Measurements from ENCODE around the gene PFDN6.
A peak's percentile ranks its signal among the peaks of the same experiment; 100 is the strongest.
"Not testable (repeated sequence)": the region's sequence is repeated elsewhere in the genome, so short reads cannot be mapped to it uniquely, and the experiment has no call there.

Gene PFDN6

DNA sequence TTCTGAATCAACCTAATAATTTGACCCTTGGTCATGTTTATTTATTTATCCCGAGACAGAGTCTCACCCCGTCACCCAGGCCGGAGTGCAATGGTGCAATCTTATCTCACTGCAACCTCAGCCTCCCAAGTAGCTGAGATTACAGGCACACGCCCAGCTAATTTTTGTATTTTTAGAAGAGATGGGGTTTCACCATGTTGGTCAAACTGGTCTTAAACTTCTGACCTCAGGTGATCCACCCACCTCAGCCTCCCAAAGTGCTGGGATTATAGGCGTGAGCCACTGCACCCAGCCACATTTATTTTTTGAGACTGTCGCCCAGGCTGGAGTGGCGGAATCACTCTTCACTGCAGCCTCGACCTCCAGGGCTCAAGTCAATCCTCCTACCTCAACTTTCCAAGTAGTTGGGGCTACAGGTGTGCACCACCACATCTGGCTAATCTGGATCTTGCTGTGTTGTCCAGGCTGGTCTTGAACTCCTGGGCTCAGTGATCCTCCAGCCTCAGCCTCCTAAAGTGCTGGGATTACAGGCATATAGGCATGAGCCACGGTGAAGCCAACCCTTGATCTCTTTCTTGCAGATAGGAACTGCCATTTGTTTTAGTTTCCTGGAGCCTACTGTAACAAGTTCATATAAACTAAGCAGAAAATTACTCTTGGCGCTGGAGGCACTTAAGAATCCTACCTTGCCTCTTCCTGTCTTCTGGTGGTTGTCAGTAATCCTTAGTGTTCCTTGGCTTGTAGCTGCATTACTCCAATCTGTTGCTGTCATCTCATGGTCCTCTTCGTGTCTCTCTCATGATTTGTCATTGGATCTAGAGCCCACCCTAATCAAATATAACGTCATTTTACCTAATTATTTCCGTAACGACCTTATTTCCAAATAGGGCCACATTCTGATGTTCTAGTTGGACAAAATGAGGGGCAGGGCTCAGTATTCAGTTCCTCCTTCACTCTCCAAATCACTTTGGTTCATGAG is 15.2 kb upstream of the PFDN6 start:
- DNase-seq, result no peak

DNA sequence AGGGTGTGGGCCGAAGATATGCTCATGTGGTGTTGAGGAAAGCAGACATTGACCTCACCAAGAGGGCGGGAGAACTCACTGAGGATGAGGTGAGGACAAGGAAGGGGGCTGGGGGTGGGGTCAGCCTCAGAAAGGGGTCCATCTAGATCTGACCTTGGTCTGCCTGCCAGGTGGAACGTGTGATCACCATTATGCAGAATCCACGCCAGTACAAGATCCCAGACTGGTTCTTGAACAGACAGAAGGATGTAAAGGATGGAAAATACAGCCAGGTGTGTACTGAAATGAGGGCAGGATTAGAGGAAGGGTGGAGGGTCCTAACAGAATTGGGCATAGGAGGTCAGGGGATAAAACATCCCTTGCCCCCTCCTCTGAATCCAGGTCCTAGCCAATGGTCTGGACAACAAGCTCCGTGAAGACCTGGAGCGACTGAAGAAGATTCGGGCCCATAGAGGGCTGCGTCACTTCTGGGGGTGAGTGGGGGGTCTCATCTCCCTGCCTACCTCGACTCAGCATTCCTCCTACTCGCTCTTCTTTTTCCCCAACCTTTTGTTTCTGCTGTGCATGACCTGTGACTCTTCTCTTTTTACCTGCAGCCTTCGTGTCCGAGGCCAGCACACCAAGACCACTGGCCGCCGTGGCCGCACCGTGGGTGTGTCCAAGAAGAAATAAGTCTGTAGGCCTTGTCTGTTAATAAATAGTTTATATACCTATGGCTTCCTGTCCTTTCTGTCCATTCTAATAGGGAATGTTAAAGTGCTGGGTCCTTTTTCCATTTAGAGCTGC is 13.4 kb upstream of the PFDN6 start:
- not testable (repeated sequence) for DNase-seq

DNA sequence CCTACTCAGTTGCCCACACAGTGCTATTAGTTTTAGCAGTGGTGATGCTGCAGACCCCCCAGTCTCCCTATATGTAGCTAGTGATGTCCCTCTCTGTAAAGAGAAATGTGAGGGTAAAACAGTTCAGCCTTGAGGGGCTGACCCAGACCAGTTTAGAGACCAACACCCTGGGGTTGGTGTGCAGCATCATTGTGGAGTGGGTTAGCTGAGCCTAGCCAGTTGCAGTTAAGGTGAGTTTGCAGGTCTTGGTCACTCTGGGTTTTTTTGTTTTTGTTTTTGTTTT is 12.9 kb upstream of the PFDN6 start:
- DNase-seq, result no peak

DNA sequence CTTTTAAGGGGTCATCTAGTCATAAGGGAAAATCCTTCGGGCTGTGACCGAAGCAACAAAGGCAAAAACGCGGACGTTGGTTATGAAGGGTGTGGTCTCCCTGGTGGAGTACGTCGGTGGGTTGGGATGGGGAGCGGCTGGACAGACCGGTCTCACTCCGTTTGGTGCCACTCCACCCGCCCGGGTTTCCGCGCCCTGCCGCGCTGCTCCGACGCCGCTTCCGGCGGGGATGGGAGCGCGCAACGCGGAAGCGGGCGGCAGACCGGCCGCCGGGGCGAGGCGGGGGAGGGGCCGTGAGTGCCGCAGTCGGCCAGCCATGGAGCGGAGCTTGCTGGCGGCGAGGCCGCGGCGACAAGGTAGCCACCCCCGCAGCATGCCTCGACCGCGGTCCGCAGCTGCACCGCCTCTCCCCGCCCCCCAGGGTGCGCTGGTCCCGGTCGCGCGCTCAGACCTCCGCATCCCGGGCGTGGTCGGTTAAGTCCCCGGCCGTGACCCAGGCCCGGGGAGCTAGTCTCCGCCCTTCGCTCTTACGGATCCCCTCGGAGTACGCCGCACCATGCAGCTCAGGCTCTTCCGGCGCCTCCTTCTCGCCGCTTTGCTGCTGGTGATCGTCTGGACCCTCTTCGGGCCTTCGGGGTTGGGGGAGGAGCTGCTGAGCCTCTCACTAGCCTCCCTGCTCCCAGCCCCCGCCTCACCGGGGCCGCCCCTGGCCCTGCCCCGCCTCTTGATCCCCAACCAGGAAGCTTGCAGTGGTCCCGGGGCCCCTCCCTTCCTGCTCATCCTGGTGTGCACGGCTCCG is 12.3 kb upstream of the PFDN6 start, which contains the start of gene B3GALT4:
Gene B3GALT4 (plus strand): TSS at position 260 of the 799 bp plus-strand sequence. CDS start 297 bp downstream, at position 557.
- DNase-seq, result peak; percentile 78

DNA sequence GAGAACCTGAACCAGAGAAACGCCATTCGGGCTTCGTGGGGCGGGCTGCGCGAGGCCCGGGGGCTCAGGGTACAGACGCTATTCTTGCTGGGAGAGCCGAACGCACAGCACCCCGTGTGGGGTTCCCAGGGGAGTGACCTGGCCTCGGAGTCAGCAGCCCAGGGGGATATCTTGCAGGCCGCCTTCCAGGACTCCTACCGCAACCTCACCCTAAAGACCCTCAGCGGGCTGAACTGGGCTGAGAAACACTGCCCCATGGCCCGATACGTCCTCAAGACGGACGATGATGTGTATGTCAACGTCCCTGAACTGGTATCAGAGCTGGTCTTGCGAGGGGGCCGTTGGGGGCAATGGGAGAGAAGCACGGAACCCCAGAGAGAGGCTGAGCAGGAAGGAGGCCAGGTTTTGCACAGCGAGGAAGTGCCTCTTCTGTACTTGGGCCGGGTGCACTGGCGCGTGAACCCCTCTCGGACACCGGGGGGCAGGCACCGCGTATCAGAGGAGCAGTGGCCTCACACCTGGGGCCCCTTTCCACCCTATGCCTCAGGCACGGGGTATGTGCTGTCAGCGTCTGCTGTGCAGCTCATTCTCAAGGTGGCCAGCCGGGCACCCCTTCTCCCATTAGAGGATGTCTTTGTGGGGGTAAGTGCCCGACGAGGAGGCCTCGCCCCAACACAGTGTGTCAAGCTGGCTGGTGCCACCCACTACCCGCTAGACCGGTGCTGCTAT is 11.6 kb upstream of the PFDN6 start:
- DNase-seq, result no peak

DNA sequence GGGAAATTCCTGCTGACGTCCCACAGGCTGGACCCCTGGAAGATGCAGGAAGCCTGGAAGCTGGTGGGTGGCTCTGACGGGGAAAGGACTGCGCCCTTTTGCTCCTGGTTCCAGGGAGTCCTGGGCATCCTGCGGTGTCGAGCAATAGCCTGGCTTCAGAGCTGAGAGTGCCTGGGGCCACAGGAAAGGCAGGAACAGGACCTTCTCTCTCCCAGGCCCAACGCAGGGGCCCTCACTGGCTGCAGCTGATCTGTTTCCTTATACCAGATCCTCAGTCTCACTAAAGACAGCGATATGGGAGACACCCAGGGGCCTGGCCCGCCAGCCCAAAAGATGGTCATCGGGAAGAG is 11.0 kb upstream of the PFDN6 start:
- no peak for DNase-seq

DNA sequence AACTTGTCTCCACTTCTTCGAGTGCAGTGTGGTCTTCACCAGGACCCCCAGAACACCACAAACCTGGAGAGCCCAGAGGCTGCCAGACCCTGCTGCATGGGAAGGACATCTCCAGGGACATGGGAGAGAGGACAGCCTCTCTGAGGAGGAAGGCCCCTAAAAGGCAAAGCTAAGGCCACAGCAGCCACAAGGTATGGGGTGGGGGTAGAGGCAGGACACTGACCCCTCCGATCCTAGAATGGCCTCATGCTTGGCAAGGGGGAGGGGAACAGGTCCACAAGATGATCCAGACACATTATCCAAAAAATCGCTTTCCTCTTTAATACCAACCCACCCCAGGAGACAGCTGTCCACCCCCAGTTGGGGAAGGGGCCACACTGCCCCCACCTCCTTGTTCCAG is 10.6 kb upstream of the PFDN6 start:
- DNase-seq, result no peak

DNA sequence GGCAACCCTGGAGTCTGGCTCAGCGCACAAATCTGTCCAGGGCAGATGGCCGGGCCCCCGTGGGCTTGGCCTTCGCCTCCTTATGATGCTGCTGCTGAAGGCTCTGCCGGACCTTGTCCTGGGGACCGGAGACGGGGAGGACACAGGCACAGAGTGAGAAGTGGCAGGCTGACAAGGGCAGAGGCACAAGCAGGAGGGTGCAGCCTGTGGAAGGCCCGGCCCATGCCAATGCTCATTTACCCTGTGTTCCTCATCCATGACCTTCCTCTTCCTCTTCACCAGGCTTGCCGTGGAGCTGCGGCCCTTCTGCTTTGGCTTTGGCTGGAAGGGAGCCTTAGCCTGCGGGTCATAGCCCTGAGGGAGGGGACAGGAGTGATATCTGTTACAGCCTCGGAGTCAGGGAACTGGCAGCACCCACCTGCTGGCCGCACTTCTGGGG is 10.1 kb upstream of the PFDN6 start:
- DNase-seq, result no peak

DNA sequence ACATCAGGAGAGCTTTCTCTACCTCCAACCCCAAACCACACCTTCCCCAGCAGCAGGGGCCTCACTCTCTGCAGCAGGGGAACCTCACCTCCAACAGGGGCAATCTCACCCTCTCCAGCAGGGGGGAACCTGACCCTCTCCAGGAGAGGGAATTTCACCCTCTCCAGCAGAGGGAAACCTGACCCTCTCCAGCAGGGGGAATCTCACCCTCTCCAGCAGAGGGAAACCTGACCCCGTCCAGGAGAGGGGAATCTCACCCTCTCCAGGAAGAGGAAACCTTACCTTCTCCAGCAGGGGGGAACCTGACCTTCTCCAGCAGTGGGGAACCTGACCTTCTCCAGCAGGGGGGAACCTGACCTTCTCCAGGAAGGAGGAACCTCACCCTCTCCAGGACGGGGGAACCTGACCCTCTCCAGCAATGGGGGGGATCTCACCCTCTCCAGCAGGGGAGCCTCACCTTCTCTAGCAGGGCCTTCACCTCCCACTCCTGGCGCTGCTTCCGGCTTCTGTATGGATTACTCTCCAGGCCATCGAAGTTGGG is 9.4 kb upstream of the PFDN6 start:
- DNase-seq, result no peak

DNA sequence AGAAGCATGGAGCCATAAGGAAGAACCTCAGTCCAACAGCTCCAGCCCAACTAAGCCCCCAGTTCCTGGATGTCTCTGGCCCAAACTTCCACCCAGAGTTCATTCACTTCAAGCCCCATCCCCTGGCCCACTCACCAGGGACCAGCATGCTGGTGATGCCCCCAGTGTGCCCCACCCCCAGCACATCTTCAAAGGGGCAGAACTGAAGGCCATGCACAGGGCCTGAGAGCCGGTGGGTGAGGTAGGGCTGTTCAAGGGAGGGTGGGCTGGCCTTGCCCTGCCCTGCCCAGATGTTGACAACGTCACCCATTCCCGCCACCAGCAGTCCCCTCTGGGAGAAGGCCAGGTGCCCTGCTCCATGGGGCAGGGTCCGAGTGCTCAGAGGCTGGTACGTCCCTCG is 8.9 kb upstream of the PFDN6 start:
- DNase-seq, result no peak

DNA sequence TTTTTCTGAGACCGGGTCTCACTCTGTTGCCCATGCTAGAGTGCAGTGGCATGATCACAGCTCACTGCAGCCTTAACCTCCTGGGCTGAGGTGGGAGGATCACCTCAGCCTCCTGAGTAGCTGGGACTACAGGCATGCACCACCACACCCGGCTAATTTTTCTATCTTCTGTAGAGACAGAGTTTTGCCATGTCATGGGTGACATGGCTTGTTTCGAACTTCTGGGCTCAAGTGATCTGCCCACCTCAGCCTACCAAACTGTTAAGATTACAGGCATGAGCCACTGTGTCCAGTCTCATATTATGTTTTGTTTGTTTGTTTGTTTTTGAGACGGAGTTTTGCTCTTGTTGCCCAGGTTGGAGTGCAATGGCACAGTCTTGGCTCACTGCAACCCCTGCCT is 4.2 kb upstream of the PFDN6 start:
- DNase-seq, result not testable (repeated sequence)

DNA sequence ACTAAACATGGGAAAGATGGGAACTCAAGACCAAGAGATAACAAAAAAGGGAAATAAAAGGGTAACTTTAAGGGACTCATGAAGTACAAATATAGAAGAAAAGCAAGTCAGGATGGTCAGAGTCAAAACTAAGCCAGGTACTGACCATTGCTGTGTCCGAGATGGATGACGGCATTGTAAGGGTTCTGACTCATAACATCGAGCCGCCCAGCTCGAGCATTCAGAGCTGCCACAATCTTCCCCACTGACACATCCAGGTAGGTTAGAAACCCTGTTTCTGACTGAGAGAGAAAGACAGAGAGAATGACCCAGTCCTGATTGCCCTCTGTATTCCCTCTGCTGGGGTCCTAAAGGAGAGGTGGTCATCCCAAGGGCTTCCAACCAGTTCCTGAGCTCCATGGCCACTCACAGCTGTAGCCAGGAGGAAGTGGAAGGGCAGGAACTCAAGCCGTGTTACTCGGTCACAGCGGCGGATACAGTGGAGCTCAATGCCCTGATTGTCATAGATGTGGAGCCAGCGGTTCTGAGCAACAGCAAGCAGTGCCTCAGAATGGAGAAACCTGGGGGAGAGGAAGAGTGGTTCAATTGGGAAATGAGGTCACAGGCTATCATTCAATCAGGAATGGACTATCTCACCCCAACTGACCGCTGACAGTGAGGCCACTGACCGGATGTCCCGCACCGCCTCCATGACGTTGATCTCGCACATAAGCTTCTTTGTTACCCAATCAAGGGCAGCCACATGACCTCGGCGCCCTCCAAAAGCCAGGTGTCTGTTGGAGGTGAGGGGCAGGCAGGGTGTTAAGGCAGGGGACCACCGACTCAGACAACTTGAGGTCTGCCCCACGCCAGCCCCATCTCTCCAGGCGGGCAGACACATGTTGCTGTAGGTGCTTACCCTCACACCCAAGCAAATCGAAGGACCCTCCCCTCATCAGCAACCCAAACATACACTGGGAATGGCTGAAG is 2.2 kb upstream of the PFDN6 start:
- no peak for DNase-seq

DNA sequence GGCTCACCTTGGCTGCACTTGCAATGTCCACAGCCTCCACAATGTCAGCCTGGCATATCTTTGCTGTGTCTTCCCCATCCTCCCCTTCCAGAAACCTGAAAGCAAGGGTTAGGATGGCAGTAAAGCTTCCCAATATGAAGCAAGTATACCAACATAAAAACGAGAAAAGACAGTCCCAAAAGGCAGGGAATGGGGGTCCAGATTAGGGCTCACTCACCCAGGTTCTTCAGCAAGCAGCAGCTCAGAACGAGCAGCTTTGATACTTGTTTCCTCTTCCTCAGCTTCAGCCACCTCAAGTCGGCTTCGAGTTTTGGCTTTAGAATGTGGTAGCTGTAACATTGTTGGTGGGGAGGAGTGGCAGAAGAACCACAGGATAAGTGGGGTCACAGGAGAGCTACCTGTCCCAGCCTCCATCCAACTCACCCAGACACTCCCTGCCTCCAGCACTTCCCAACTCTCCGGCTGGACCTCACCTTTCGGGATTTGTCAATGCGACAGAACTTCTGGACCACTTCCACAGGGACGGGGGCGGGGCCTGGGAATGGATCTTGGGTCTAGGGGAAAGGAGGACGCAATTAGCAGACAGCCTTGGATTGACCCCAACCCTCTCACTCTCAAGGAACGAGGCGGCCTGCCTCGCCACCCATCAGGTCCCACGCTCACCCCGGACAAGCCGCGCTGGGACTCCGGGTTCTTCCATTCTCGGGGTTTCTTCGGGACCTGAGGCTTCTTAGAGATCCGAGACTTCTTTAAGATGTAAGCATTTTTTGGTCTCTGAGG is 1.1 kb upstream of the PFDN6 start:
- no peak for DNase-seq

DNA sequence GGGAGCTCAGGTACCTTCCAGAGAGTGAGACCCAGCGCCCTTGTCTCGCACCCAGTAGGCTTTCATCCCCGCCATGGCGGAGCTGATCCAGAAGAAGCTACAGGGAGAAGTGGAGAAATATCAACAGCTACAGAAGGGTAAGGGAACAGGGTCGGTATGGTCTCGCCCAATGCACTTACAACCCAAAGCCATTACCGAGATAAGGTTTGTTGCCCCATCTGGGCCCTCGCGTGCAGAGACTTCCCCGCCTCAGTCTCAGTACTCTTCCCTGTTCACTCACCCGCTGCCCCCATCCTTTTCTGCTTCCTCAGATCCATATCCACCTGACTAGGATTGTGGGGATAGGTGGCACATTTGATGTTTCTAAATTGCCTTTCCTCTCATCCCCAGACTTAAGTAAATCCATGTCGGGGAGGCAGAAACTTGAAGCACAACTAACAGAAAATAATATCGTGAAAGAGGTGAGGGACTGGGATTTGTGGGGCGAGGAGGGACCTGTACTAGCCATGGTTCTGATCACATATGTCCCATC is 449 bp downstream of the PFDN6 start:
- DNase-seq, result no peak

DNA sequence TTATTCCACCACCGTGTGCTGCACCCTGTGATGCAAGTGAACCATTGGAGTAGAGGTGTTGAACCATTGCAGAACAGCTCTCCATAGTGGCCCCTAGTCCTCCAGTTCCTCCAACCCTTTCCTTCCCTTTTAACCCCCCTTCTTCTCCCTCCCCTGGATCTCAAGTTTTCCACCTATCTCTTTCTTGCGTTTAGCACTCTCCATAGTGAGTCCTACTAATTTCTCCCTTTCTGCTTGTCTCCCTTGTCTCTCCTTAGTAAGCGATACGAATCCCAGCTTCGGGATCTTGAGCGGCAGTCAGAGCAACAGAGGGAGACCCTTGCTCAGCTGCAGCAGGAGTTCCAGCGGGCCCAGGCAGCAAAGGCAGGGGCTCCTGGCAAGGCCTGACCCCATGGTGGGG is 1.1 kb downstream of the PFDN6 start:
- DNase-seq, result no peak

DNA sequence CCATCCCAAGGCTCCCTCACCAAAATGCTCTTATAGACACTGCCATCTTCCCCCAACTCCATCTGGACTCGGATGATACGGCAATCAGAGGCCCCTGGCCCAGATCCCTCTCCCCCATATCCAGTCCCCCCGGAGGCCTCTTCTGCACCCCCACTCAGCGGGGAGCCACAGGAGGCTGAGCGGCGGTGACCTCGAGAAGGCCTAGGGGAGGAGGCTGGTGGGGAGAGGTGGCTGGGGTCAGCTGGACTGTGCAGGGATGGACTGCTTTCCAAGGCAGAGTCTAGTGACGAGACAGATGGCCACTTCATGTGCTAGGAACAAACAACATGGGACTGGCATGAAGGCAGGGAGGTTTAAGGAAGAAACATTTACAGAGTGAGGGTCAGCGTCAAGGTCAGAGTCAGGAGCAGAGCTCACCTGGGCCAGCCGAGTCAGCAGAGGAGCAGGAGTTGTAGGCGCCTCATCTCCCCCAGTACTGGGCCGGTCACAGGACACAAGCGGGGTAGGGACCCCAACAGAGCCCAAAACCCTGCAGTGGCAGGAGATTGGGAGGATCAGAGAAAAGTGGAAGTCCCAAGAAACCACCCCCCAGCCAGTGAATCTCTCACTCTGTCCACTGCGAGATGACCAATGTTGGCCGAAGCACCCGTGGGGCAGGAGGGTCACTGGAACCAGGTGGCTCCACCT is 3.7 kb downstream of the PFDN6 start:
- DNase-seq, result no peak

DNA sequence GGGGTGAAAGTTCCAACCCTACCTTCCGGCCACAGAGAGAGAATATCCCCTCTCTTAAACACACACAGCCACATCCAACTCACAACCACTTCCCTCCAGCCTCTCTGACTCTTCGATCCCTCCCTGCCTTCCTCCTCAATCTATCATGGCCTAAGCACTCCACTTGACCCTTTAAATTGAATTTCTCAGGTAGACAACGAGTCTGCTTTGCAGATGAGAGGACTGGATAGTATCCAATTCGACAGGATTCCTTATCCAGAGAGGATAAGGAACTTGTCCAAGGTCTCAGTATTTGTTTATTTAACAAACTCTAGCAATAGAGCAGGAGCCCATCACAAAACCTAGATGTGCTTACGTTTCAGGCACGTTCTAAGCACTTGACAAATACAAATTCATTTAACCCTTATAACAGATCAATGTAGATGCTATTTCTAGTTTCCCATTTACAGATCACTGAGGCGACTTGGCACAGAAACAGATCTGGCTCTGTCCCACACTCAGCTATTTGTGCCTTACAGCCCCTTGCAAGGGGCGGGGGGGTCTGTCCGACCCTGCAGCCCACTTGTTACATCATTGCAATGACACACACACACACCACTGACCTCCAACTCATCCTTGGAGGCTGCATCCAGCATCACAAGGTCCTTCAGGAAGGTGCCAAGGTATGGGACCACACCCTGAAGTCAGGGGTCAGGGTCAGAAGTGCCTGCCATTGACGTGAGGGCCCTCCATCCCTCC is 4.9 kb downstream of the PFDN6 start:
- no peak for DNase-seq

DNA sequence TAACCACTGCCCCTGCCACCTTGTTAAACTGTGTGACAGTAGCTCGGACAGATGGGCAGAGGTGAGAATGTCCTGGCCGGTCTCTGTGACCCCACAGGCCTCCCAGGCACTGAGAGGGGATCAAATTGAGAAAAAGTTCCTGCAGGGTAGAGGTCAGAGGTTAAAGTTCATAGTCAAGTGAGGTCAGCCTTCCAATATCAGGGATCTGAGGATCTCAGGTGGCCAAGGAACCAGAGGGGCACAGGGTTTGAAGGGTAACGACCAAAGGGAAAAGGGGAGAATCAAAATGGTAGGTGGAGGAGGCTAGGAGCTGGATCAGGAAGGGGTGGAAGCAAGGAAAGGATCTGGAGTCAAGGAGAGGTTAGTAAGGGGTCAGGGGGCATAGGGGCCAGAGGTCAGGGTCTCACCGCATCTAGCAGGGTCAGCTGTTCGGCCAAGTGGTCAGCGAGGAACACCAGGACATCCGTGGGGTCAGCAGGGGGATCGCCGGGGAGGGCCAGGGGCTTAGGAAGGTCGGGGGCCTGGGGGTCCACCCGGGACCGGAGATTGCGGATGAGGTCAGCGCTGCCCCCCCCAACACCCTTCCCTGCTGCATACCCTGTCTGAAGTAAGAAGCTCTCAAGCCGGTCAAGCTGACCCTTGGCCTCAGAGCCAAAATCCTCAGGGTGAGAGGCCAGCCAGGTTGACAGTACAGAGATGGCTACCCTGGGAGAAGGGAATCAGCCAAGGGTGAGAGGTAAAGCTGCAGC is 6.4 kb downstream of the PFDN6 start:
- no peak for DNase-seq
